Sigmoid colon (tissue), 7 donors: ENCODE measurements around the gene NR2F1. TPM values are rescaled to one million over a fixed set of nuclear protein-coding genes. Genes with fewer than 3 reads are reported as not detected.
A peak's percentile ranks its signal among the peaks of the same experiment; 100 is the strongest.
"Not testable (repeated sequence)": the region's sequence is repeated elsewhere in the genome, so short reads cannot be mapped to it uniquely, and the experiment has no call there.

Experiments used
- DNase-seq: peaks from one replicate; pipeline ENCODE4 v3.0.0-alpha.2; 2019
- H3K27ac ChIP-seq, 4 donors: fragments of 200-600 bp; sonication (generic); one replicate each; pipeline ENCODE4 v1.5.1; 2016 to 2019; ENCODE audit warnings: mild to moderate bottlenecking in 1 of 4
- H3K27me3 ChIP-seq, 3 donors: fragments of 200-600 bp; sonication (generic); one replicate each; pipeline ENCODE4 v1.5.1; 2019; ENCODE audit warnings: mild to moderate bottlenecking in 1 of 3
- H3K36me3 ChIP-seq, 4 donors: fragments of 200-600 bp; sonication (generic); one replicate each; pipeline ENCODE4 v1.5.1; 2016 to 2019
- H3K4me1 ChIP-seq, 4 donors: fragments of 200-600 bp; sonication (generic); one replicate each; pipeline ENCODE4 v1.5.1; 2017 to 2019
- H3K4me3 ChIP-seq, 4 donors: fragments of 200-600 bp; sonication (generic); one replicate each; pipeline ENCODE4 v1.5.1; 2017 to 2019; ENCODE audit warnings: mild to moderate bottlenecking in 2 of 4, moderate library complexity in 1 of 4
- H3K9me3 ChIP-seq, 4 donors: fragments of 200-600 bp in 3 of 4; sonication (generic) in 3 of 4; one replicate each; pipeline versions ENCODE4 v1.5.1 to v1.6.1; 2013 to 2019
- EP300 ChIP-seq, 4 donors: sonication (generic); formaldehyde crosslinking; IDR thresholded peaks; one replicate each; pipeline ENCODE4 v1.6.1; 2017; ENCODE audit warnings: antibody characterized with exemption in 4 of 4
- POLR2A ChIP-seq, 2 donors: fragments of 450-650 bp; IDR thresholded peaks; one replicate each; pipeline ENCODE4 v1.6.1; 2016; ENCODE audit warnings: antibody characterized with exemption in 2 of 2, mild to moderate bottlenecking in 2 of 2, moderate library complexity in 2 of 2
- POLR2AphosphoS5 ChIP-seq, 4 donors: sonication (generic); formaldehyde crosslinking; IDR thresholded peaks; one replicate each; pipeline ENCODE4 v1.6.1; 2017; ENCODE audit warnings: antibody characterized with exemption in 4 of 4
- WGBS, 2 donors: extraction: QIAGEN DNeasy Blood & Tissue Kit; methylation state at CpG; one replicate each; pipeline ENCODE4 v1.1.7; 2013; 5-methylcytosine and 5-hydroxymethylcytosine counted together
- intact Hi-C: fragments of 100-400 bp; cut with DNase I; formaldehyde crosslinking; loops from one replicate; pipeline ENCODE4 v1.15.1; 2023
- polyA plus RNA-seq, 3 donors: library from polyadenylated mRNA; stranded (reverse); fragments of 200-250 nt; gene quantifications; one replicate each; pipeline ENCODE4 v1.2.3, GENCODE V29; 2013
- total RNA-seq, 4 donors: library from RNA; depleted of rRNA; stranded (reverse); fragments of >200 nt; gene quantifications; one replicate each; pipeline ENCODE4 v1.1.0, GENCODE V29; 2016
- TF ChIP-seq, protein P1 (sequence below), 4 experiments: fragments of 450-650 bp in 3 of 4; fragments of 200-600 bp in 1 of 4; IDR thresholded peaks; one replicate each; pipeline ENCODE4 v1.5.1; 2016 to 2019; ENCODE audit warnings: antibody characterized with exemption in 4 of 4, mild to moderate bottlenecking in 3 of 4, moderate library complexity in 2 of 4
- donor health status: healthy with polysubstance abuse.
- donor health status: Bipolar disorder and iron deficiency.
- donor health status: healthy.

The NR2F1 gene
- total RNA-seq (10 to 100 TPM; 16.3 to 24.1 (median 17.5) TPM), polyA plus RNA-seq (1 to 10 TPM; 1.4 to 8.4 (median 7.6) TPM)

DNA sequence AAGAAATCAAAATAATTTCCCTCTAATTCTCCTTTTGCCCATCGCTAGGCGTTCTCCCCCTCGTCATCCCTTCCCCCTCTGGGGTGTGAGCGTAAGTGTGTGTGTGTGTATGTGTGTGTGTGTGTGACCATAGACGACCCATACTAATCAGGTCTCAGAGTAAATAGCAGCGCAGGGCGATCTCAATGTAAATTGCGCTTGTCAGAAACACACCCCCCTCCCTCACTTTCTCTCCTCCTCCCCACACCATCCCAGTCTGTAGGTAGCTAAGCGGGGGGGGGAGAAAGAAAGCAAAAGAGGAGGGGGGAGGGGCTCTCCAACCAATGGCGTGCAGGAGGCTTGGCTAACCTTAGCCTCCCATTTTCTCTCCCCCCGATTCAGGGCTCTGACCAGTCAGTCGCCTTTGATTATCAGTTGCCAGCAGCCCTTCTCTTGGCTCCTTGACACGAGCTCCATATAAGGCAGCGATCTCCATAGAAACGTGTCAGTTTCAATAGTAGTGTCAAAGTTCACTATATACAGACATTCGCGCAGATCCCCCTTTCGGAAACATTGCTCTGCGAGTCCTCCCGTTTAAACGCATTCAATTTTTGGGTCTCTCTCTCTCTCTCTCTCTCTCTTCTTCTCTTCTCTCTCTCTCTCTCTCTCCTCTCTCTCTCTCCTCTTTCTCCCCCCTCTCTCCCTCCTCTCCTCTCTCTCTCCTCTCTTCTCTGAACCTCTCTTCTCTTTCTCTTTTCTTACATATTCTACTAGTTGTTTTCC is at the start of gene NR2F1:
TSS of gene NR2F1 (plus strand) at position 546 of the 762 bp plus-strand sequence. CDS start 1,802 bp downstream, outside the sequence.
- intact Hi-C loops = loop anchor here (5.0 to 10.0 kb wide), 3 partner anchors 39 to 532 kb away; a partner anchor contains a TSS
- 0 to 4% methylated on average over 21 of the region's 21 CpGs for WGBS, 2 donors

GRCh38 chr5:93545872-93546271 is 37.1 kb upstream of the NR2F1 start:
- intact Hi-C loops = no loop called here
- no peak for DNase-seq
- Histone ChIP-seq H3K4me1 (no peaks in the 10 kb centered on the region), H3K9me3 (no peaks in the 10 kb centered on the region), H3K36me3 (no peaks in the 10 kb centered on the region), H3K4me3 (no peak overlapping the region), H3K27ac (peak overlapping the region in 1 of 4 donors; percentile 43), H3K27me3 (no peaks in the 10 kb centered on the region)
- TF ChIP-seq POLR2AphosphoS5 (IDR thresholded peaks at IDR 0.05) = no peak
- TF ChIP-seq EP300 (IDR thresholded peaks at IDR 0.05) = no peak
- TF ChIP-seq, protein P1, sequence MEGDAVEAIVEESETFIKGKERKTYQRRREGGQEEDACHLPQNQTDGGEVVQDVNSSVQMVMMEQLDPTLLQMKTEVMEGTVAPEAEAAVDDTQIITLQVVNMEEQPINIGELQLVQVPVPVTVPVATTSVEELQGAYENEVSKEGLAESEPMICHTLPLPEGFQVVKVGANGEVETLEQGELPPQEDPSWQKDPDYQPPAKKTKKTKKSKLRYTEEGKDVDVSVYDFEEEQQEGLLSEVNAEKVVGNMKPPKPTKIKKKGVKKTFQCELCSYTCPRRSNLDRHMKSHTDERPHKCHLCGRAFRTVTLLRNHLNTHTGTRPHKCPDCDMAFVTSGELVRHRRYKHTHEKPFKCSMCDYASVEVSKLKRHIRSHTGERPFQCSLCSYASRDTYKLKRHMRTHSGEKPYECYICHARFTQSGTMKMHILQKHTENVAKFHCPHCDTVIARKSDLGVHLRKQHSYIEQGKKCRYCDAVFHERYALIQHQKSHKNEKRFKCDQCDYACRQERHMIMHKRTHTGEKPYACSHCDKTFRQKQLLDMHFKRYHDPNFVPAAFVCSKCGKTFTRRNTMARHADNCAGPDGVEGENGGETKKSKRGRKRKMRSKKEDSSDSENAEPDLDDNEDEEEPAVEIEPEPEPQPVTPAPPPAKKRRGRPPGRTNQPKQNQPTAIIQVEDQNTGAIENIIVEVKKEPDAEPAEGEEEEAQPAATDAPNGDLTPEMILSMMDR (IDR thresholded peaks at IDR 0.05) = no peak
- no peak for TF ChIP-seq POLR2A (IDR thresholded peaks at IDR 0.05)
- WGBS, 2 donors = 69 to 78% methylated on average over 4 of the region's 4 CpGs

More for the DNA sequence above, at the start of gene NR2F1:
- peak within 1 kb of the TSS; percentile 66 to 90 (median 73) for H3K27ac ChIP-seq
- peaks cover 0 to 52% (median 48%) of the 10 kb centered on the region in 4 donors for H3K4me1 ChIP-seq
- TF ChIP-seq EP300 (IDR thresholded peaks at IDR 0.05) = no peak
- TF ChIP-seq, protein P1 (IDR thresholded peaks at IDR 0.05) = peak in 3 of 4 experiments; percentile 53 to 92 (median 90)
- TF ChIP-seq POLR2A (IDR thresholded peaks at IDR 0.05) = no peak
- TF ChIP-seq POLR2AphosphoS5 (IDR thresholded peaks at IDR 0.05) = peak in 3 of 4 donors; percentile 8 to 44 (median 39)
- H3K9me3 ChIP-seq = no peaks in the 10 kb centered on the region
- H3K27me3 ChIP-seq = peaks cover 9 to 92% (median 48%) of the 10 kb centered on the region in 3 donors
- H3K4me3 ChIP-seq = peak within 1 kb of the TSS; percentile 39 to 63 (median 58)
- DNase-seq = peak; percentile 94
- no peaks in the 10 kb centered on the region for H3K36me3 ChIP-seq

DNA sequence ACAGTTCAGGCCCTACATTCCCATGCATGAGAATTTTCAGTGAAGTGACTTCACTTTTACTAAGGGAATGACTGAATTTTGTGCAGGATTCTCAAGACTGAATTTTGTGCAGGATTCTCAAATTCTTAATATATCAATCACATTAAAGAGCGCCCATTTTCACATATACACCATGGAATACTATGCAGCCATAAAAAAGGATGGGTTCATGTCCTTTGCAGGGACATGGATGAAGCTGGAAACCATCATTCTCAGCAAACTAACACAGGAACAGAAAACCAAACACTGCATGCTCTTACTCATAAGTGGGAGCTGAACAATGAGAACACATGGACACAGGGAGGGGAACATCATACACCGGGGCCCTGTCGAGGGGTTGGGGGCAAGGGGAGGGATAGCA is 33.4 kb upstream of the NR2F1 start:
- H3K27me3 ChIP-seq, H3K9me3 ChIP-seq: not testable (repeated sequence)

GRCh38 chr5:93557021-93557604 is 25.9 kb upstream of the NR2F1 start:
- no peak for DNase-seq
- Histone ChIP-seq H3K4me3 (no peak overlapping the region), H3K27me3 (no peaks in the 10 kb centered on the region), H3K9me3 (no peaks in the 10 kb centered on the region), H3K4me1 (no peaks in the 10 kb centered on the region), H3K27ac (no peak overlapping the region), H3K36me3 (no peaks in the 10 kb centered on the region)
- WGBS, 2 donors = 91 to 95% methylated on average over 2 of the region's 2 CpGs
- intact Hi-C loops = no loop called here
- TF ChIP-seq POLR2A (IDR thresholded peaks at IDR 0.05) (no peak), POLR2AphosphoS5 (IDR thresholded peaks at IDR 0.05) (no peak), EP300 (IDR thresholded peaks at IDR 0.05) (no peak)

More for the DNA sequence above, 33.4 kb upstream of the NR2F1 start:
- 94 to 96% methylated on average over 3 of the region's 3 CpGs for WGBS, 2 donors
- H3K36me3 ChIP-seq, H3K27ac ChIP-seq, DNase-seq, intact Hi-C loops, H3K4me3 ChIP-seq, H3K4me1 ChIP-seq: not testable (repeated sequence)

DNA sequence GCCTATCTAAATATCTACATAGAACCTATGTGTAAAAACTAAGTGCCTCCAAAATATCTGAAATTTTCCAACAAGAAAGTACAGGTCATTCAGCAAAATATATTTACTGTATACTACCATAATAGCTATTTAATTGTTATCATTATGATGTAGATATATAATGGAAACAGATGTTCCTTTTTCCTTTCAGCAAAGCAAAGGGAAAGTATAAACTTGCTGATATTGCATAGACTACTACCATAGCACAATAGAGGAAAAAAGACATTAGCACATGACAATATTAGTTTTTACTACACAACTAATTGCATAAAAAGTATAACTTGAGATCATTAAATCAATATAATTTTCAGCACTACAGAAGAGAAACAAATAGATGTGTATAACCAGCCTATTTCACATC is 16.9 kb upstream of the NR2F1 start:
- H3K27me3 ChIP-seq = peaks cover 10 to 46% (median 11%) of the 10 kb centered on the region in 3 donors
- H3K27ac ChIP-seq = no peak overlapping the region
- H3K9me3 ChIP-seq = no peaks in the 10 kb centered on the region
- TF ChIP-seq, protein P1 (IDR thresholded peaks at IDR 0.05) = no peak
- no peak for TF ChIP-seq EP300 (IDR thresholded peaks at IDR 0.05)
- TF ChIP-seq POLR2AphosphoS5 (IDR thresholded peaks at IDR 0.05) = no peak
- TF ChIP-seq POLR2A (IDR thresholded peaks at IDR 0.05) = no peak
- intact Hi-C loops = no loop called here
- H3K4me1 ChIP-seq = peaks cover 0 to 8% (median 2%) of the 10 kb centered on the region in 4 donors
- no peak for DNase-seq
- no peak overlapping the region for H3K4me3 ChIP-seq
- no peaks in the 10 kb centered on the region for H3K36me3 ChIP-seq
